ENCODE results near the gene SUGT1. TPM values are rescaled to one million over a fixed set of nuclear protein-coding genes. Genes with fewer than 3 reads are reported as not detected.

Gene SUGT1
- total RNA-seq, 1 donor from 2014 or later, result 75.2 TPM

- Mint-ChIP-seq H3K9me3 (no peaks in the 10 kb centered on the region), H3K4me3 (no peak overlapping the region), H3K36me3 (ENCODE audit: low read depth) (peaks cover 8% of the 10 kb centered on the region), H3K4me1 (no peaks in the 10 kb centered on the region), H3K27me3 (ENCODE audit: low read depth) (no peaks in the 10 kb centered on the region), H3K27ac (ENCODE audit: unreplicated experiment) (peak overlapping the region; percentile 8)
- TF ChIP-seq, protein P1, sequence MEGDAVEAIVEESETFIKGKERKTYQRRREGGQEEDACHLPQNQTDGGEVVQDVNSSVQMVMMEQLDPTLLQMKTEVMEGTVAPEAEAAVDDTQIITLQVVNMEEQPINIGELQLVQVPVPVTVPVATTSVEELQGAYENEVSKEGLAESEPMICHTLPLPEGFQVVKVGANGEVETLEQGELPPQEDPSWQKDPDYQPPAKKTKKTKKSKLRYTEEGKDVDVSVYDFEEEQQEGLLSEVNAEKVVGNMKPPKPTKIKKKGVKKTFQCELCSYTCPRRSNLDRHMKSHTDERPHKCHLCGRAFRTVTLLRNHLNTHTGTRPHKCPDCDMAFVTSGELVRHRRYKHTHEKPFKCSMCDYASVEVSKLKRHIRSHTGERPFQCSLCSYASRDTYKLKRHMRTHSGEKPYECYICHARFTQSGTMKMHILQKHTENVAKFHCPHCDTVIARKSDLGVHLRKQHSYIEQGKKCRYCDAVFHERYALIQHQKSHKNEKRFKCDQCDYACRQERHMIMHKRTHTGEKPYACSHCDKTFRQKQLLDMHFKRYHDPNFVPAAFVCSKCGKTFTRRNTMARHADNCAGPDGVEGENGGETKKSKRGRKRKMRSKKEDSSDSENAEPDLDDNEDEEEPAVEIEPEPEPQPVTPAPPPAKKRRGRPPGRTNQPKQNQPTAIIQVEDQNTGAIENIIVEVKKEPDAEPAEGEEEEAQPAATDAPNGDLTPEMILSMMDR (conservative IDR thresholded peaks at IDR 0.05), result no peak
- DNase-seq (ENCODE audit: low read depth, low spot score), result no peak
These were observed 6.7 kb downstream of the SUGT1 start for GRCh38 chr13:52659340-52659739.

DNA sequence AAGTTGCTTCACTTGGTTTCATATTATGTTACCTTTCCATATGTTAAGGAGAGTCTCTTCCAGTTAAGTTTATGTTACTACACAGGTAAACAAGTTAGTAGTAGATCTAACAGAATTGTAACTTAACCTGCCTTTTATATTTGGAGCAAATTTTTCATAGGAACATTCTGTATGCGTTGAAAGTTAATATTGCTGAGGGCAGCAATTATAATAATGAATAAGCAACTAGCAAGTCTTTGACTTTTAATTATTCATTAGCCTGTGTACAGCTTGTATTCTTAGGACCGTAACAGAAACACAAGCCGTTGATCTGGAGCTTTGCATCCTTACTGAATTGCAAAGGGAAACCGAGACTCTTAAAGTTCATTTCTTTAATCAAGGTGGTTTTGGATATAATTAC, 11.6 kb downstream of the SUGT1 start:
- no peak for DNase-seq (ENCODE audit: low read depth, low spot score)
- TF ChIP-seq, protein P1 (conservative IDR thresholded peaks at IDR 0.05), result no peak
- Mint-ChIP-seq H3K9me3 (no peaks in the 10 kb centered on the region), H3K4me3 (no peak overlapping the region), H3K27me3 (ENCODE audit: low read depth) (no peaks in the 10 kb centered on the region), H3K27ac (ENCODE audit: unreplicated experiment) (no peak overlapping the region), H3K4me1 (no peaks in the 10 kb centered on the region), H3K36me3 (ENCODE audit: low read depth) (peaks cover 21% of the 10 kb centered on the region)

DNA sequence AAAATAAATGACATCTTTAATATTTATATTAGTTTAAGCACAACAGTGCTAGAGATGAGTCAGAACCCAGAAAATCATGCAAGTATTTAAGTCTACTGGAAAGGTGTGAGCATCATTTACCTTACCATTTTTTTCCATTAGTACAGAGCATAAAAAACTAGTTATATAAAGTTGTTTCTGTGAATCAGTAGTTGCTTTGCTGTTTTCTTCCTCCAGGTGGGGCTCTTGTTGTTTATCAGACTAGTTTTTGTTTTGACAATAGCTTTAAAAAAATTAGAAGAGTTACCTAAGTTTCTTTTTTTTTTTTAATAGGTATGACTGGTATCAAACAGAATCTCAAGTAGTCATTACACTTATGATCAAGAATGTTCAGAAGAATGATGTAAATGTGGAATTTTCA, 12.7 kb downstream of the SUGT1 start:
- Mint-ChIP-seq H3K4me1 (no peaks in the 10 kb centered on the region), H3K27ac (ENCODE audit: unreplicated experiment) (no peak overlapping the region), H3K36me3 (ENCODE audit: low read depth) (peaks cover 18% of the 10 kb centered on the region), H3K4me3 (no peak overlapping the region), H3K27me3 (ENCODE audit: low read depth) (no peaks in the 10 kb centered on the region), H3K9me3 (no peaks in the 10 kb centered on the region)
- TF ChIP-seq, protein P1 (conservative IDR thresholded peaks at IDR 0.05), result peak; percentile 68
- no peak for DNase-seq (ENCODE audit: low read depth, low spot score)

GRCh38 chr13:52669677-52670076, 17.0 kb downstream of the SUGT1 start:
- Mint-ChIP-seq H3K27ac (ENCODE audit: unreplicated experiment) (no peak overlapping the region), H3K9me3 (no peaks in the 10 kb centered on the region), H3K36me3 (ENCODE audit: low read depth) (peaks cover 10% of the 10 kb centered on the region), H3K4me3 (no peak overlapping the region), H3K27me3 (ENCODE audit: low read depth) (no peaks in the 10 kb centered on the region), H3K4me1 (no peaks in the 10 kb centered on the region)
- TF ChIP-seq, protein P1 (conservative IDR thresholded peaks at IDR 0.05), result no peak
- no peak for DNase-seq (ENCODE audit: low read depth, low spot score)

DNA sequence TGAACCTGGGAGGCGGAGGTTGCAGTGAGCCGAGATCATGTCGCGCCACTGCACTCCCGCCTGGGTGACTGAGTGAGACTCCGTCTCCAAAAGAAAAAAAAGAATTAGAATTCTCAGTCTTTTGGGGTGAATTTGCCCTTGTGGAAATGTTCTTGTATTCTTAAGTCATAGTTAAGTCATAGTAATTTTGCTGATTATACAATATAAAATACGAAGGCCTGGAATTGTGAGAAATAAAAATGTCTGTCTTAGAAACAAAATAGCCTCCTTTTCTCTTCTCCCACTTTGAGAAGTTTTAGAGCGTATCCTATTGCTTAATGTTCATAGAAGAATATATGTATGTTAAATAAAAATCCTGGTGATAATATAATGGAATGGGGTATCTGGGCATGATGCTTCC, 18.1 kb downstream of the SUGT1 start:
- no peak overlapping the region for H3K27ac Mint-ChIP-seq (ENCODE audit: unreplicated experiment)
- H3K36me3 Mint-ChIP-seq (ENCODE audit: low read depth), result peaks cover 10% of the 10 kb centered on the region
- TF ChIP-seq, protein P1 (conservative IDR thresholded peaks at IDR 0.05), result no peak
- DNase-seq (ENCODE audit: low read depth, low spot score), result no peak
- H3K9me3 Mint-ChIP-seq, result no peaks in the 10 kb centered on the region
- no peak overlapping the region for H3K4me3 Mint-ChIP-seq
- H3K4me1 Mint-ChIP-seq, result no peaks in the 10 kb centered on the region
- no peaks in the 10 kb centered on the region for H3K27me3 Mint-ChIP-seq (ENCODE audit: low read depth)

GRCh38 chr13:52673465-52673864, 20.8 kb downstream of the SUGT1 start:
- H3K36me3 Mint-ChIP-seq (ENCODE audit: low read depth), result no peaks in the 10 kb centered on the region
- no peaks in the 10 kb centered on the region for H3K27me3 Mint-ChIP-seq (ENCODE audit: low read depth)
- H3K4me3 Mint-ChIP-seq, result no peak overlapping the region
- TF ChIP-seq, protein P1 (conservative IDR thresholded peaks at IDR 0.05), result no peak
- H3K9me3 Mint-ChIP-seq, result no peaks in the 10 kb centered on the region
- no peaks in the 10 kb centered on the region for H3K4me1 Mint-ChIP-seq
- no peak for DNase-seq (ENCODE audit: low read depth, low spot score)
- H3K27ac Mint-ChIP-seq (ENCODE audit: unreplicated experiment), result no peak overlapping the region

Data from neural crest cell (in vitro differentiated cells).